Right lobe of liver (tissue), 4 donors: ENCODE results near the gene TMEM245.

Experiments
- POLR2A ChIP-seq: fragments of 450-650 bp; IDR thresholded peaks from one replicate; pipeline ENCODE4 v1.6.1; 2017; ENCODE audit warnings: antibody characterized with exemption, mild to moderate bottlenecking
- TF ChIP-seq, protein P1 (sequence below), 4 donors: fragments of 200-600 bp in 3 of 4; fragments of 450-650 bp in 1 of 4; IDR thresholded peaks; one replicate each; pipeline versions ENCODE4 v1.5.1 to v1.8.0; 2016 to 2022; ENCODE audit warnings: antibody characterized with exemption in 4 of 4, mild to moderate bottlenecking in 2 of 4
- donor health status: DM: no; HTN: no; CAD: no.
- donor health status: DM: no; HTN: no; CAD: no.
- donor health status: DM: no; HTN: yes; CAD: no.

DNA sequence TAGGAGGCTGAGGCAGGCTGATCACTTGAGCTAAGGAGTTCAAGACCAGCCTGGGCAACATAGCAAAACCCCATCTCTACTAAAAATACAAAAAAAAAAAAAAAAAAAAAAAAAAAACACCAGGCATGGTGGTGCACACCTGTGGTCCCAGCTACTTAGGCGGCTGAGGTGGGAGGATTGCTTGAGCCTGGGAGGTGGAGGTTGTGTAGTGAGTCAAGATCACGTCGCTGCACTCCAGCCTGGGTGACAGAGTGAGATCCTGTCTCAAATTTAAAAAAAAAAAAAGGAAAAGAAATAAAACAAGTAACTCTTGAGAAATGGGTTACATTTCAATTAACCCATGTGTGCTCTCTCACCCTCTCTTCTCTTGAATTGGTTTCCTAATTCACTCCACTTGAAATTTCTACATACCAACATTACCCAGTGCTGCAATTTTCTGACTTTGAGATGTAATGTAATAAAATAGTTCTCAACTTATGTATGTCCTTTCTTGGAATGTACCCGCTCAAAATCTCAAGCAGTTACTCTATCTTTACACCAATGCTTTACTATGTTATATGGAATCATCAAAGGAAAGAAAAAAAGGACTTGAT, 35.8 kb downstream of the TMEM245 start:
- TF ChIP-seq, protein P1, sequence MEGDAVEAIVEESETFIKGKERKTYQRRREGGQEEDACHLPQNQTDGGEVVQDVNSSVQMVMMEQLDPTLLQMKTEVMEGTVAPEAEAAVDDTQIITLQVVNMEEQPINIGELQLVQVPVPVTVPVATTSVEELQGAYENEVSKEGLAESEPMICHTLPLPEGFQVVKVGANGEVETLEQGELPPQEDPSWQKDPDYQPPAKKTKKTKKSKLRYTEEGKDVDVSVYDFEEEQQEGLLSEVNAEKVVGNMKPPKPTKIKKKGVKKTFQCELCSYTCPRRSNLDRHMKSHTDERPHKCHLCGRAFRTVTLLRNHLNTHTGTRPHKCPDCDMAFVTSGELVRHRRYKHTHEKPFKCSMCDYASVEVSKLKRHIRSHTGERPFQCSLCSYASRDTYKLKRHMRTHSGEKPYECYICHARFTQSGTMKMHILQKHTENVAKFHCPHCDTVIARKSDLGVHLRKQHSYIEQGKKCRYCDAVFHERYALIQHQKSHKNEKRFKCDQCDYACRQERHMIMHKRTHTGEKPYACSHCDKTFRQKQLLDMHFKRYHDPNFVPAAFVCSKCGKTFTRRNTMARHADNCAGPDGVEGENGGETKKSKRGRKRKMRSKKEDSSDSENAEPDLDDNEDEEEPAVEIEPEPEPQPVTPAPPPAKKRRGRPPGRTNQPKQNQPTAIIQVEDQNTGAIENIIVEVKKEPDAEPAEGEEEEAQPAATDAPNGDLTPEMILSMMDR (IDR thresholded peaks at IDR 0.05), result no peak
- no peak for TF ChIP-seq POLR2A
